ENCODE data around the gene DTHD1. TPM values are rescaled to one million over a fixed set of nuclear protein-coding genes. Genes with fewer than 3 reads are reported as not detected.

Gene DTHD1
- total and polyA plus RNA-seq, 2 of the 8 experiments (the other 6 are each of a cell fraction or from before 2014, with no cell fraction given): not detected

DNA sequence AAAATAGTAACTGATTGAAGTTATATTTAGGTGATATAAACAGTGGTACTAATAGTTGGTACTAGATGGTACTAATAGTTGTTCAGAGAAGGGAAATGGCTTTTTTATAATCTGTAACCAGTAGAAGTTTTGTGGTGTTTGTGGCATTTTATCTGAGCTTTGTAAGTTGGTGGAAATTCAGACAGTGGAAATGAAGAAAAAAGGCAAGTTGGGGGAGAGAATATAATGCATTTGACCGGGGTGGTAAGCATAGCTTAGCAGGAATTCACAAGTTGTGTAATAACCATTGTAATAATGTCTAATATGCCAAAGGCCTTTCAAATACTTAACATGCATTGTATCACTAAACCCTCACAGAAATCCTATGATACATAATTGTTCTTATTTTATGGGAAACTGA is 36.3 kb downstream of the DTHD1 start:
- FAIRE-seq (no peak), DNase-seq (ENCODE audit: low read depth in 1 of 2, low spot score in 2 of 2) (no peak)
- Histone ChIP-seq H2BK5ac (ENCODE audit: low read depth, low read length) (no peak overlapping the region), H3K9ac (replicated peaks in 1 of 4; ENCODE audit: extremely low read depth in 1 of 4, low read depth in 3 of 4, low read length in 3 of 4) (no peak overlapping the region), H2BK15ac (ENCODE audit: low read length) (no peak overlapping the region), H3K23ac (ENCODE audit: insufficient read length) (no peak overlapping the region), H3K36me3 (ENCODE audit: control insufficient read depth in 2 of 4, insufficient read depth in 4 of 4, low read length in 3 of 4) (no peaks in the 10 kb centered on the region), H2BK12ac (ENCODE audit: low read depth, low read length) (no peak overlapping the region), H4K91ac (replicated peaks; ENCODE audit: insufficient read length, low read length) (no peak overlapping the region), H3K4me3 (ENCODE audit: extremely low read depth in 1 of 4, insufficient read depth in 2 of 4, low read depth in 3 of 4, low read length in 4 of 4) (no peak overlapping the region), H3K23me2 (ENCODE audit: low read depth, low read length) (no peaks in the 10 kb centered on the region), H3K56ac (replicated peaks; ENCODE audit: insufficient read length, low read depth, low read length) (no peak overlapping the region), H2BK120ac (replicated peaks; ENCODE audit: low read depth, low read length) (no peak overlapping the region), H3K9me3 (ENCODE audit: insufficient read depth in 2 of 2, low read depth in 1 of 2, low read length in 1 of 2) (no peaks in the 10 kb centered on the region), H3K27me3 (replicated peaks in 1 of 4; ENCODE audit: control insufficient read depth in 3 of 4, extremely low read depth in 1 of 4, insufficient read depth in 3 of 4, low read length in 3 of 4) (no peaks in the 10 kb centered on the region), H3K4me2 (ENCODE audit: insufficient read depth in 1 of 2, low read depth in 2 of 2, low read length in 2 of 2) (no peak overlapping the region), H3K27ac (ENCODE audit: low read depth, low read length) (no peak overlapping the region), H3K4ac (replicated peaks; ENCODE audit: insufficient read length, low read depth, low read length) (no peak overlapping the region), H4K5ac (ENCODE audit: insufficient read length, low read depth, low read length) (no peak overlapping the region), H3K79me1 (ENCODE audit: low read depth, low read length) (no peaks in the 10 kb centered on the region), H3K4me1 (replicated peaks in 1 of 4; ENCODE audit: control insufficient read depth in 3 of 4, insufficient read depth in 4 of 4, low read length in 3 of 4) (no peaks in the 10 kb centered on the region), H3K18ac (ENCODE audit: extremely low read depth, low read length) (no peak overlapping the region), H3K79me2 (ENCODE audit: control insufficient read depth in 1 of 2, insufficient read depth in 2 of 2, low read length in 2 of 2) (no peaks in the 10 kb centered on the region), H2AFZ (ENCODE audit: low read length) (no peak overlapping the region), H4K20me1 (replicated peaks in 1 of 2; ENCODE audit: control insufficient read depth in 1 of 2, insufficient read depth in 2 of 2, low read length in 2 of 2) (no peaks in the 10 kb centered on the region), H4K8ac (ENCODE audit: extremely low read depth, insufficient read depth, low read length) (no peak overlapping the region), H2AK5ac (ENCODE audit: low read depth, low read length) (no peak overlapping the region), H2BK20ac (ENCODE audit: low read length) (no peak overlapping the region), H3K14ac (ENCODE audit: insufficient read length) (no peak overlapping the region)
- WGBS, 2 experiments (ENCODE audit: extremely low coverage in 1 of 2, insufficient coverage in 1 of 2, insufficient read length in 1 of 2, insufficient replicate concordance in 2 of 2, low coverage in 1 of 2, low lambda C conversion rate in 2 of 2, missing lambda C conversion rate in 1 of 2): 79% methylated on average over 1 of the region's 1 CpG; no CpG with 5 or more reads in 1 of the 2 experiments
- ChIA-PET POLR2A (ENCODE audit: partially characterized antibody) (interaction anchor here (0.6 kb wide), 1 partner anchor 20 kb away, joined by 3 read pairs; no protein-coding TSS in a partner anchor), CTCF (ENCODE audit: partially characterized antibody) (no interaction called here)
- TF ChIP-seq CHD2 (IDR thresholded peaks at IDR 0.05; ENCODE audit: low read length) (no peak), GABPA (IDR thresholded peaks at IDR 0.05; ENCODE audit: borderline replicate concordance, insufficient read depth, low read length) (no peak), NRF1 (IDR thresholded peaks at IDR 0.05; ENCODE audit: low read depth, low read length) (no peak), TAF7 (optimal IDR thresholded peaks at IDR 0.05; ENCODE audit: borderline replicate concordance, low read depth, low read length) (no peak), SP2 (IDR thresholded peaks at IDR 0.05; ENCODE audit: low read length) (no peak), POLR2A (IDR thresholded peaks at IDR 0.05; ENCODE audit: control extremely low read depth in 1 of 2, low read depth in 2 of 2, low read length in 2 of 2) (no peak), SP4 (IDR thresholded peaks at IDR 0.05; ENCODE audit: low read length) (no peak), CBX5 (IDR thresholded peaks at IDR 0.05; ENCODE audit: low read depth, low read length) (no peak), SIRT6 (IDR thresholded peaks at IDR 0.05; ENCODE audit: low read length) (no peak)
- TF ChIP-seq, protein P1, sequence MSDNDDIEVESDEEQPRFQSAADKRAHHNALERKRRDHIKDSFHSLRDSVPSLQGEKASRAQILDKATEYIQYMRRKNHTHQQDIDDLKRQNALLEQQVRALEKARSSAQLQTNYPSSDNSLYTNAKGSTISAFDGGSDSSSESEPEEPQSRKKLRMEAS (IDR thresholded peaks at IDR 0.05): no peak
- TF ChIP-seq, protein P2, sequence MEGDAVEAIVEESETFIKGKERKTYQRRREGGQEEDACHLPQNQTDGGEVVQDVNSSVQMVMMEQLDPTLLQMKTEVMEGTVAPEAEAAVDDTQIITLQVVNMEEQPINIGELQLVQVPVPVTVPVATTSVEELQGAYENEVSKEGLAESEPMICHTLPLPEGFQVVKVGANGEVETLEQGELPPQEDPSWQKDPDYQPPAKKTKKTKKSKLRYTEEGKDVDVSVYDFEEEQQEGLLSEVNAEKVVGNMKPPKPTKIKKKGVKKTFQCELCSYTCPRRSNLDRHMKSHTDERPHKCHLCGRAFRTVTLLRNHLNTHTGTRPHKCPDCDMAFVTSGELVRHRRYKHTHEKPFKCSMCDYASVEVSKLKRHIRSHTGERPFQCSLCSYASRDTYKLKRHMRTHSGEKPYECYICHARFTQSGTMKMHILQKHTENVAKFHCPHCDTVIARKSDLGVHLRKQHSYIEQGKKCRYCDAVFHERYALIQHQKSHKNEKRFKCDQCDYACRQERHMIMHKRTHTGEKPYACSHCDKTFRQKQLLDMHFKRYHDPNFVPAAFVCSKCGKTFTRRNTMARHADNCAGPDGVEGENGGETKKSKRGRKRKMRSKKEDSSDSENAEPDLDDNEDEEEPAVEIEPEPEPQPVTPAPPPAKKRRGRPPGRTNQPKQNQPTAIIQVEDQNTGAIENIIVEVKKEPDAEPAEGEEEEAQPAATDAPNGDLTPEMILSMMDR (IDR thresholded peaks at IDR 0.05; ENCODE audit: control extremely low read depth in 1 of 3, insufficient read depth in 1 of 3, low read depth in 1 of 3, low read length in 3 of 3): no peak
- TF ChIP-seq, protein P3, sequence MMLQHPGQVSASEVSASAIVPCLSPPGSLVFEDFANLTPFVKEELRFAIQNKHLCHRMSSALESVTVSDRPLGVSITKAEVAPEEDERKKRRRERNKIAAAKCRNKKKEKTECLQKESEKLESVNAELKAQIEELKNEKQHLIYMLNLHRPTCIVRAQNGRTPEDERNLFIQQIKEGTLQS (IDR thresholded peaks at IDR 0.05; ENCODE audit: insufficient read depth, low read depth, low read length): no peak
